ENCODE measurements around the gene EFHC2.

DNA sequence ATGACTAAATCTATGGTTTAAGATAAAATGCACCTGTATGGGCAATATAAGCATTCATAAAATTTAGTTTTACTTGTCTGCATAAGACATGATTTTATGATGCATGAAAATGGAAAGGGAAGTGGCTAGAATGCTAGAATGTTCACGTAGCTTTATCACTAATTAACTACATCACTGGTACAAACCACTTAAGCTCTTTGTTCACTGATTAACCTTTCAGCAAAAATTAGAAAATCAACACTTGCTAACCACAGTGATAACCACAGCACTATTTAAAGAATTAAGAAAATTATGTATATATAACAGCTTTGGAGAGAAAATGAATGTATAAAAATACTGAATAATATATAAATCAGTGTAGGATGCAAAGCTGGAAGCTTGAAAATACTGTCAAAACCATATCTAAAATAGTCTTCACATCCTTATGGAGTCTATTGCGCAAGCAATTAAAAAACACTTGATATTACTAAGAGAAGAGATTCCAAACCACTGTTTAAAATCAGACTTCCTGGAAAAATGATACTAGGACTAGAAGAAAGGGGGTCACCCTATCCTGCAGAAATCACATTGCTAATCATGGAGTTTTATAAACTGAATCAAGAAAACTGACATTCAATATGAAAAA is 51.9 kb downstream of the EFHC2 start:
- TF ChIP-seq, protein P1, sequence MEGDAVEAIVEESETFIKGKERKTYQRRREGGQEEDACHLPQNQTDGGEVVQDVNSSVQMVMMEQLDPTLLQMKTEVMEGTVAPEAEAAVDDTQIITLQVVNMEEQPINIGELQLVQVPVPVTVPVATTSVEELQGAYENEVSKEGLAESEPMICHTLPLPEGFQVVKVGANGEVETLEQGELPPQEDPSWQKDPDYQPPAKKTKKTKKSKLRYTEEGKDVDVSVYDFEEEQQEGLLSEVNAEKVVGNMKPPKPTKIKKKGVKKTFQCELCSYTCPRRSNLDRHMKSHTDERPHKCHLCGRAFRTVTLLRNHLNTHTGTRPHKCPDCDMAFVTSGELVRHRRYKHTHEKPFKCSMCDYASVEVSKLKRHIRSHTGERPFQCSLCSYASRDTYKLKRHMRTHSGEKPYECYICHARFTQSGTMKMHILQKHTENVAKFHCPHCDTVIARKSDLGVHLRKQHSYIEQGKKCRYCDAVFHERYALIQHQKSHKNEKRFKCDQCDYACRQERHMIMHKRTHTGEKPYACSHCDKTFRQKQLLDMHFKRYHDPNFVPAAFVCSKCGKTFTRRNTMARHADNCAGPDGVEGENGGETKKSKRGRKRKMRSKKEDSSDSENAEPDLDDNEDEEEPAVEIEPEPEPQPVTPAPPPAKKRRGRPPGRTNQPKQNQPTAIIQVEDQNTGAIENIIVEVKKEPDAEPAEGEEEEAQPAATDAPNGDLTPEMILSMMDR (IDR thresholded peaks at IDR 0.05; ENCODE audit: low read depth, low read length) = no peak
- no peak for TF ChIP-seq EZH2phosphoT487 (IDR thresholded peaks at IDR 0.05; ENCODE audit: low read depth)
